ENCODE measurements around the gene TMEM225B.

GRCh38 chr7:99579281-99579955 is 18.6 kb upstream of the TMEM225B start:
- no peak for TF ChIP-seq CTCF (IDR thresholded peaks at IDR 0.05 in 8 of 11, conservative IDR thresholded peaks at IDR 0.05 in 3 of 11)
- TF ChIP-seq POLR2A (IDR thresholded peaks at IDR 0.05): no peak

All from spleen (tissue), 7 donors.